ENCODE data around the gene CCL28. TPM values are rescaled to one million over a fixed set of nuclear protein-coding genes. Genes with fewer than 3 reads are reported as not detected.

Gene CCL28
- total and polyA plus RNA-seq, 2 of the 13 experiments (the other 11 are each of a cell fraction or from before 2014, with no cell fraction given) = 0.03 TPM; not detected in 1

DNA sequence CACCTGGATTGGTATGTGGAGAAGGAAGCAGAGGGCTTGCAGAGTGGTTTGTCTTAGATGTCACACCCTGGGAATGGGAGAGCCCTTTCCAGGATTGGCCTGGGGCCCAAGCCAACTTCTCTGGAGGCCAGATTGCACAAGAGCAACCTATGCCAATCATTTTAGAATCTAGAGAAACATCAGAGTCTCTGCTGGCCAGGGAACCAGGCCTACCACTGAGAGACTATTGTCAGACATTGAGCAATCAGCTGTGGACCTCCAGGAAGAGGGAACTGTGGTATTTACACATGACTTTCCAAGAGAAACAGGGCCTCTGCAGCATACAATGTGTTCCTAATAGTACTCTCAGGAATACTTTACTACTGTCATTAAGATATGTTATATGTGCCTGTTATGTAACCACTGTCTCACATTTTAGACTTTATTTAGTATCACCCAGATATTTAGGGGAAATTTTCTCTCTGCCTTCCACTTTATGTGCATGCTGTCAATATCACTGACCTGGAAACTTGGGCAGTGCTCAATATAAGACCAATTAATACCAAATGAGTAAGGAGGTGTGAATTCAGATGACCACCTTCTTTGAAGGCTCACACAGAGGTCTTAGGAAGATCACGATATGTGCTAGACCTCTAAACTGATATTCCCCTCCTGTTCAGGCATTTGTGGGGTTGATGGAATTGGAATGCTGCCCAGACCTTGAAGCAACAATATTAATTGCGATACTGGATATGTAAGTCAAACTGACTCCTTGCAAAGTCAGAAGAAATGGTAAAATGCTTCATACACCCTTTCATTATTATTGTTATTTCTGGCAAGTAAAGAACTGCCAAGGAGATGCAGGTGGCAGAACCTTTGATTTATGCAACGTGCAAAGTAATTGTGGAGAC, 20.5 kb upstream of the CCL28 start (continued):
- TF ChIP-seq ZMYM4 (CRISPR knock-in tag; IDR thresholded peaks at IDR 0.05) (peak; percentile 96), ZNF251 (CRISPR knock-in tag; IDR thresholded peaks at IDR 0.05) (no peak), HOXD1 (CRISPR knock-in tag; IDR thresholded peaks at IDR 0.05) (peak; percentile 81; the same call in 1 of the 2 replicates), HOXA7 (CRISPR knock-in tag; IDR thresholded peaks at IDR 0.05) (no peak), ZNF329 (CRISPR knock-in tag; IDR thresholded peaks at IDR 0.05; ENCODE audit: low read depth) (no peak), ISX (CRISPR knock-in tag; conservative IDR thresholded peaks at IDR 0.05) (no peak), ZNF235 (CRISPR knock-in tag; IDR thresholded peaks at IDR 0.05; ENCODE audit: borderline replicate concordance) (no peak), REXO4 (CRISPR knock-in tag; IDR thresholded peaks at IDR 0.05; ENCODE audit: borderline replicate concordance) (no peak), JDP2 (CRISPR knock-in tag; IDR thresholded peaks at IDR 0.05; ENCODE audit: borderline replicate concordance) (no peak), KMT2B (CRISPR knock-in tag; IDR thresholded peaks at IDR 0.05) (peak; percentile 60; the same call in 1 of the 2 replicates), NCOA1 (CRISPR knock-in tag; IDR thresholded peaks at IDR 0.05) (peak; percentile 47; the same call in 1 of the 2 replicates), TBL1XR1 (IDR thresholded peaks at IDR 0.05; ENCODE audit: borderline replicate concordance, low read length, partially characterized antibody) (peak; percentile 91), SNAPC2 (CRISPR knock-in tag; IDR thresholded peaks at IDR 0.05) (peak; percentile 83; the same call in 1 of the 2 replicates), KDM6A (CRISPR knock-in tag; IDR thresholded peaks at IDR 0.05; ENCODE audit: low read depth) (peak; percentile 65; the same call in 1 of the 2 replicates), SMAD3 (CRISPR knock-in tag; IDR thresholded peaks at IDR 0.05) (peak; percentile 98), PRMT3 (CRISPR knock-in tag; IDR thresholded peaks at IDR 0.05; ENCODE audit: borderline replicate concordance, low read depth) (no peak), HNRNPL (IDR thresholded peaks at IDR 0.05; ENCODE audit: low read depth, low read length) (no peak), ZNF33A (CRISPR knock-in tag; IDR thresholded peaks at IDR 0.05; ENCODE audit: borderline replicate concordance) (no peak), NAIF1 (CRISPR knock-in tag; IDR thresholded peaks at IDR 0.05; ENCODE audit: borderline replicate concordance) (no peak), FOXO1 (CRISPR knock-in tag; IDR thresholded peaks at IDR 0.05) (peak; percentile 93), FOXK2 (IDR thresholded peaks at IDR 0.05) (peak; percentile 85), ZNF652 (CRISPR knock-in tag; IDR thresholded peaks at IDR 0.05; ENCODE audit: borderline replicate concordance, low read depth) (no peak; the same call in 1 of the 2 replicates), ZNF772 (CRISPR knock-in tag; IDR thresholded peaks at IDR 0.05) (no peak), NR2C2 (CRISPR knock-in tag; IDR thresholded peaks at IDR 0.05; ENCODE audit: borderline replicate concordance) (peak; percentile 60; the same call in 1 of the 2 replicates), ZNF263 (CRISPR knock-in tag; IDR thresholded peaks at IDR 0.05) (no peak)
- TF ChIP-seq, protein P1, sequence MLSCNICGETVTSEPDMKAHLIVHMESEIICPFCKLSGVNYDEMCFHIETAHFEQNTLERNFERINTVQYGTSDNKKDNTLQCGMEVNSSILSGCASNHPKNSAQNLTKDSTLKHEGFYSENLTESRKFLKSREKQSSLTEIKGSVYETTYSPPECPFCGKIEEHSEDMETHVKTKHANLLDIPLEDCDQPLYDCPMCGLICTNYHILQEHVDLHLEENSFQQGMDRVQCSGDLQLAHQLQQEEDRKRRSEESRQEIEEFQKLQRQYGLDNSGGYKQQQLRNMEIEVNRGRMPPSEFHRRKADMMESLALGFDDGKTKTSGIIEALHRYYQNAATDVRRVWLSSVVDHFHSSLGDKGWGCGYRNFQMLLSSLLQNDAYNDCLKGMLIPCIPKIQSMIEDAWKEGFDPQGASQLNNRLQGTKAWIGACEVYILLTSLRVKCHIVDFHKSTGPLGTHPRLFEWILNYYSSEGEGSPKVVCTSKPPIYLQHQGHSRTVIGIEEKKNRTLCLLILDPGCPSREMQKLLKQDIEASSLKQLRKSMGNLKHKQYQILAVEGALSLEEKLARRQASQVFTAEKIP (CRISPR knock-in tag; IDR thresholded peaks at IDR 0.05; ENCODE audit: borderline replicate concordance) = no peak
- TF ChIP-seq, protein P2, sequence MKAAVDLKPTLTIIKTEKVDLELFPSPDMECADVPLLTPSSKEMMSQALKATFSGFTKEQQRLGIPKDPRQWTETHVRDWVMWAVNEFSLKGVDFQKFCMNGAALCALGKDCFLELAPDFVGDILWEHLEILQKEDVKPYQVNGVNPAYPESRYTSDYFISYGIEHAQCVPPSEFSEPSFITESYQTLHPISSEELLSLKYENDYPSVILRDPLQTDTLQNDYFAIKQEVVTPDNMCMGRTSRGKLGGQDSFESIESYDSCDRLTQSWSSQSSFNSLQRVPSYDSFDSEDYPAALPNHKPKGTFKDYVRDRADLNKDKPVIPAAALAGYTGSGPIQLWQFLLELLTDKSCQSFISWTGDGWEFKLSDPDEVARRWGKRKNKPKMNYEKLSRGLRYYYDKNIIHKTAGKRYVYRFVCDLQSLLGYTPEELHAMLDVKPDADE (CRISPR knock-in tag; IDR thresholded peaks at IDR 0.05) = no peak
- TF ChIP-seq, protein P3, sequence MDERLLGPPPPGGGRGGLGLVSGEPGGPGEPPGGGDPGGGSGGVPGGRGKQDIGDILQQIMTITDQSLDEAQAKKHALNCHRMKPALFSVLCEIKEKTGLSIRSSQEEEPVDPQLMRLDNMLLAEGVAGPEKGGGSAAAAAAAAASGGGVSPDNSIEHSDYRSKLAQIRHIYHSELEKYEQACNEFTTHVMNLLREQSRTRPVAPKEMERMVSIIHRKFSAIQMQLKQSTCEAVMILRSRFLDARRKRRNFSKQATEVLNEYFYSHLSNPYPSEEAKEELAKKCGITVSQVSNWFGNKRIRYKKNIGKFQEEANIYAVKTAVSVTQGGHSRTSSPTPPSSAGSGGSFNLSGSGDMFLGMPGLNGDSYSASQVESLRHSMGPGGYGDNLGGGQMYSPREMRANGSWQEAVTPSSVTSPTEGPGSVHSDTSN (CRISPR knock-in tag; IDR thresholded peaks at IDR 0.05) = peak; percentile 88

Data from HepG2 (cell line).